HG03342 (cell line): ENCODE results near the gene PWWP2A.
"Not testable (repeated sequence)": the region's sequence is repeated elsewhere in the genome, so short reads cannot be mapped to it uniquely, and the experiment has no call there.

ENCODE experiments used
- ATAC-seq: cut with Tn5 transposase; IDR thresholded peaks from one replicate; pipeline ENCODE4 v1.9.1; 2021; ENCODE audit warnings: mild to moderate bottlenecking, moderate library complexity; ENCODE audit not compliant: unreplicated experiment

The PWWP2A gene

GRCh38 chr5:160119142-160119904 is at the start of gene PWWP2A:
PWWP2A (minus strand) TSS chr5:160119450; CDS start chr5:160119388, 62 bp downstream.
- ATAC-seq: peak; percentile 92

GRCh38 chr5:160167624-160168165 is 48.4 kb upstream of the PWWP2A start:
- ATAC-seq: no peak

- no peak for ATAC-seq
These were observed 47.8 kb upstream of the PWWP2A start for GRCh38 chr5:160166973-160167623.

GRCh38 chr5:160166069-160166972 is 47.1 kb upstream of the PWWP2A start:
- ATAC-seq: no peak

- ATAC-seq: no peak
These were observed 46.2 kb upstream of the PWWP2A start for GRCh38 chr5:160165137-160166068.

- no peak for ATAC-seq
These were observed 43.7 kb upstream of the PWWP2A start for GRCh38 chr5:160162910-160163309.

- no peak for ATAC-seq
These were observed 42.4 kb upstream of the PWWP2A start for GRCh38 chr5:160161626-160162025.

- not testable (repeated sequence) for ATAC-seq
These were observed 41.6 kb upstream of the PWWP2A start for GRCh38 chr5:160160875-160161274.

GRCh38 chr5:160159991-160160792 is 40.9 kb upstream of the PWWP2A start:
- ATAC-seq: peak; percentile 47

GRCh38 chr5:160158087-160158486 is 38.8 kb upstream of the PWWP2A start:
- ATAC-seq: no peak

- ATAC-seq: no peak
These were observed 35.9 kb upstream of the PWWP2A start for GRCh38 chr5:160155017-160155750.

GRCh38 chr5:160152901-160153300 is 33.7 kb upstream of the PWWP2A start:
- ATAC-seq: no peak

GRCh38 chr5:160152287-160152686 is 33.0 kb upstream of the PWWP2A start:
- peak; percentile 72 for ATAC-seq

GRCh38 chr5:160151017-160151416 is 31.8 kb upstream of the PWWP2A start:
- ATAC-seq: no peak

GRCh38 chr5:160150381-160150780 is 31.1 kb upstream of the PWWP2A start:
- ATAC-seq: no peak

- not testable (repeated sequence) for ATAC-seq
These were observed 25.2 kb upstream of the PWWP2A start for GRCh38 chr5:160144436-160144835.

- no peak for ATAC-seq
These were observed 15.1 kb upstream of the PWWP2A start for GRCh38 chr5:160134332-160134731.

- ATAC-seq: no peak
These were observed 14.7 kb upstream of the PWWP2A start for GRCh38 chr5:160133918-160134304.
